K562 (cell line): Measurements from ENCODE around the gene SRSF9.

Experiments
- CHD1 ChIP-seq: fragments of 200-600 bp; sonication (generic); IDR thresholded peaks from one replicate; pipeline ENCODE4 v1.6.1; 2012; ENCODE audit warnings: mild to moderate bottlenecking, moderate library complexity, low read length, inconsistent platforms
- EP300 ChIP-seq: IDR thresholded peaks from 2 replicates; pipeline ENCODE4 v1.6.1; 2012; ENCODE audit warnings: low read length, improper control_type of control experiment
- HLTF ChIP-seq: fragments of 450-650 bp; IDR thresholded peaks from 2 replicates; pipeline ENCODE4 v1.6.1; 2016
- RBM22 ChIP-seq: fragments of 200-400 bp; formaldehyde crosslinking; IDR thresholded peaks from 2 replicates; pipeline ENCODE4 v1.6.1; 2018; ENCODE audit warnings: low read length, low read depth; ENCODE audit not compliant: poor library complexity, severe bottlenecking
- SIN3B ChIP-seq: fragments of 450-650 bp; IDR thresholded peaks from 2 replicates; pipeline ENCODE4 v1.6.1; 2017; ENCODE audit warnings: low read depth, mild to moderate bottlenecking, moderate library complexity
- TEAD4 ChIP-seq, 2 experiments: sonication (generic) in 1 of 2; formaldehyde crosslinking in 1 of 2; IDR thresholded peaks; 2 replicates each; pipeline versions ENCODE4 v1.6.1 to v1.8.0; 2012 to 2022; ENCODE audit warnings: borderline replicate concordance in 1 of 2, inconsistent platforms in 1 of 2, low read length in 1 of 2, mild to moderate bottlenecking in 1 of 2, missing genetic modification reagents in 1 of 2
- TF ChIP-seq, protein P1 (sequence below): fragments of 250-450 bp; sonication (Bioruptor Pico); IDR thresholded peaks from 2 replicates; pipeline ENCODE4 v1.4.0; 2020; ENCODE audit warnings: mild to moderate bottlenecking, moderate library complexity
- TF ChIP-seq, protein P2 (sequence below), 3 experiments: IDR thresholded peaks in 2 of 3; conservative IDR thresholded peaks in 1 of 3; 2 replicates each; pipeline ENCODE4 v1.5.1; 2011 to 2012; ENCODE audit warnings: low read length in 3 of 3, mild to moderate bottlenecking in 3 of 3, control low read depth in 2 of 3, improper control_type of control experiment in 1 of 3, inconsistent platforms in 1 of 3, low read depth in 1 of 3, mixed read lengths in 1 of 3, moderate library complexity in 1 of 3; ENCODE audit not compliant: insufficient read depth in 2 of 3
- TF ChIP-seq, protein P3 (sequence below): fragments of 250-450 bp; sonication (Bioruptor Pico); IDR thresholded peaks from 2 replicates; pipeline ENCODE4 v1.5.1; 2021; ENCODE audit warnings: mild to moderate bottlenecking
- TF ChIP-seq, protein P4 (sequence below): sonication (generic); formaldehyde crosslinking; IDR thresholded peaks from 2 replicates; pipeline ENCODE4 v1.8.1; 2023; ENCODE audit warnings: mild to moderate bottlenecking, missing genetic modification reagents

DNA sequence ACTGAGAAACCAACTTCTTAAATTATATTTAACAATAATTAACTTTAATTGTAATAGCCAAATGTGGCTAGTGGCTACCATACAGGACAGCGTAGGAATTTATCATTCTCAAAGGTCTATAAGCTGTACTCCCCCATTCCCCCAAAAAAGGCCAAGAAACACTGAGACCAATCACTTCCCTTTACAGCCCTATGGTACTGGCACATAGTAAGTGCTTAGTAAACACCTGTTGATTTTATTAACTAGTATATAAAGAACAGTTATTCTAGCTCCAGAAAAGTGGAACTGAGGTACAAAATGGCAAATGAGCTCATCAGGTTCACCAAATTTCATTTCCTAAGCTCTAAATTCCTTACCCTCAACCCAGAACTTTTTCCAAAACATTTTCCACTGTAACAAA, 6.1 kb upstream of the SRSF9 start:
- no peak for TF ChIP-seq EP300
- no peak for TF ChIP-seq HLTF
- no peak for TF ChIP-seq RBM22
- no peak for TF ChIP-seq SIN3B
- TF ChIP-seq, protein P1, sequence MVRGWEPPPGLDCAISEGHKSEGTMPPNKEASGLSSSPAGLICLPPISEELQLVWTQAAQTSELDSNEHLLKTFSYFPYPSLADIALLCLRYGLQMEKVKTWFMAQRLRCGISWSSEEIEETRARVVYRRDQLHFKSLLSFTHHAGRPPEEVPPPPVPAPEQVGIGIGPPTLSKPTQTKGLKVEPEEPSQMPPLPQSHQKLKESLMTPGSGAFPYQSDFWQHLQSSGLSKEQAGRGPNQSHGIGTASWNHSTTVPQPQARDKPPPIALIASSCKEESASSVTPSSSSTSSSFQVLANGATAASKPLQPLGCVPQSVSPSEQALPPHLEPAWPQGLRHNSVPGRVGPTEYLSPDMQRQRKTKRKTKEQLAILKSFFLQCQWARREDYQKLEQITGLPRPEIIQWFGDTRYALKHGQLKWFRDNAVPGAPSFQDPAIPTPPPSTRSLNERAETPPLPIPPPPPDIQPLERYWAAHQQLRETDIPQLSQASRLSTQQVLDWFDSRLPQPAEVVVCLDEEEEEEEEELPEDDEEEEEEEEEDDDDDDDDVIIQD (CRISPR knock-in tag), result no peak
- TF ChIP-seq CHD1, result no peak
- no peak for TF ChIP-seq TEAD4 (IDR thresholded peaks at IDR 0.05; ENCODE audit: low read length)
- TF ChIP-seq TEAD4 (CRISPR knock-in tag; IDR thresholded peaks at IDR 0.05; ENCODE audit: borderline replicate concordance), result no peak
- TF ChIP-seq, protein P2, sequence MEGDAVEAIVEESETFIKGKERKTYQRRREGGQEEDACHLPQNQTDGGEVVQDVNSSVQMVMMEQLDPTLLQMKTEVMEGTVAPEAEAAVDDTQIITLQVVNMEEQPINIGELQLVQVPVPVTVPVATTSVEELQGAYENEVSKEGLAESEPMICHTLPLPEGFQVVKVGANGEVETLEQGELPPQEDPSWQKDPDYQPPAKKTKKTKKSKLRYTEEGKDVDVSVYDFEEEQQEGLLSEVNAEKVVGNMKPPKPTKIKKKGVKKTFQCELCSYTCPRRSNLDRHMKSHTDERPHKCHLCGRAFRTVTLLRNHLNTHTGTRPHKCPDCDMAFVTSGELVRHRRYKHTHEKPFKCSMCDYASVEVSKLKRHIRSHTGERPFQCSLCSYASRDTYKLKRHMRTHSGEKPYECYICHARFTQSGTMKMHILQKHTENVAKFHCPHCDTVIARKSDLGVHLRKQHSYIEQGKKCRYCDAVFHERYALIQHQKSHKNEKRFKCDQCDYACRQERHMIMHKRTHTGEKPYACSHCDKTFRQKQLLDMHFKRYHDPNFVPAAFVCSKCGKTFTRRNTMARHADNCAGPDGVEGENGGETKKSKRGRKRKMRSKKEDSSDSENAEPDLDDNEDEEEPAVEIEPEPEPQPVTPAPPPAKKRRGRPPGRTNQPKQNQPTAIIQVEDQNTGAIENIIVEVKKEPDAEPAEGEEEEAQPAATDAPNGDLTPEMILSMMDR (IDR thresholded peaks at IDR 0.05 in 2 of 3, conservative IDR thresholded peaks at IDR 0.05 in 1 of 3; ENCODE audit: insufficient read depth in 2 of 3, low read depth in 1 of 3, low read length in 3 of 3), result no peak
- TF ChIP-seq, protein P3, sequence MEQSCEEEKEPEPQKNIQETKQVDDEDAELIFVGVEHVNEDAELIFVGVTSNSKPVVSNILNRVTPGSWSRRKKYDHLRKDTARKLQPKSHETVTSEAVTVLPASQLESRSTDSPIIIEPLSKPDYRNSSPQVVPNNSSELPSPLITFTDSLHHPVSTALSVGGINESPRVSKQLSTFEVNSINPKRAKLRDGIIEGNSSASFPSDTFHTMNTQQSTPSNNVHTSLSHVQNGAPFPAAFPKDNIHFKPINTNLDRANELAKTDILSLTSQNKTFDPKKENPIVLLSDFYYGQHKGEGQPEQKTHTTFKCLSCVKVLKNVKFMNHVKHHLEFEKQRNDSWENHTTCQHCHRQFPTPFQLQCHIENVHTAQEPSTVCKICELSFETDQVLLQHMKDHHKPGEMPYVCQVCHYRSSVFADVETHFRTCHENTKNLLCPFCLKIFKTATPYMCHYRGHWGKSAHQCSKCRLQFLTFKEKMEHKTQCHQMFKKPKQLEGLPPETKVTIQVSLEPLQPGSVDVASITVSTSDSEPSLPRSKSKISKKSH (CRISPR knock-in tag), result no peak
- TF ChIP-seq, protein P4, sequence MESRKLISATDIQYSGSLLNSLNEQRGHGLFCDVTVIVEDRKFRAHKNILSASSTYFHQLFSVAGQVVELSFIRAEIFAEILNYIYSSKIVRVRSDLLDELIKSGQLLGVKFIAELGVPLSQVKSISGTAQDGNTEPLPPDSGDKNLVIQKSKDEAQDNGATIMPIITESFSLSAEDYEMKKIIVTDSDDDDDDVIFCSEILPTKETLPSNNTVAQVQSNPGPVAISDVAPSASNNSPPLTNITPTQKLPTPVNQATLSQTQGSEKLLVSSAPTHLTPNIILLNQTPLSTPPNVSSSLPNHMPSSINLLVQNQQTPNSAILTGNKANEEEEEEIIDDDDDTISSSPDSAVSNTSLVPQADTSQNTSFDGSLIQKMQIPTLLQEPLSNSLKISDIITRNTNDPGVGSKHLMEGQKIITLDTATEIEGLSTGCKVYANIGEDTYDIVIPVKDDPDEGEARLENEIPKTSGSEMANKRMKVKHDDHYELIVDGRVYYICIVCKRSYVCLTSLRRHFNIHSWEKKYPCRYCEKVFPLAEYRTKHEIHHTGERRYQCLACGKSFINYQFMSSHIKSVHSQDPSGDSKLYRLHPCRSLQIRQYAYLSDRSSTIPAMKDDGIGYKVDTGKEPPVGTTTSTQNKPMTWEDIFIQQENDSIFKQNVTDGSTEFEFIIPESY (CRISPR knock-in tag), result no peak
